Measurements from ENCODE around the gene DPP10.

The DPP10 gene

DNA sequence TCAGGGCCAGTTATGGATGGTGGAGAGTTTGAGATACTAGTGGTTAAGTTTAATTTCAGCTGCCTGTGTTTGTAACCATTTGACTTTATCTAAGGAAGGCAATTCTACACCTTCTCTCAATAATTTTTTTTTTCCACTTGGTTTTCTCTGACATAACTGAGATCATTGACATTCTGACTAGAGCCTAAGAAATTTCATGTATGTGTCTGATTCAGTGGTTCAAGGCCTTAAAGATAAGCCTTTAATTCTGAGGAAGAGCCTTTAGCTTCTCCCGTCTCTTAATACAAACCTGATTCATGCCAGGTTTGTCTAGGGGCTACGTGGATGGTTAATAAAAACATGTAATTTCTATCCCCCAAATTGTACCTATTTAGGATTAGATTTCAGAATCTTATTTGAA, 971.4 kb downstream of the DPP10 start:
- peak in 1 of 2 donors; percentile 56 for DNase-seq
- Histone ChIP-seq H3K14ac (ENCODE audit: low read length) (no peak overlapping the region), H3K4me3 (ENCODE audit: low read depth, low read length) (no peak overlapping the region), H3K27me3 (ENCODE audit: insufficient read depth, low read length) (no peaks in the 10 kb centered on the region), H3K18ac (ENCODE audit: low read length) (no peak overlapping the region), H2BK120ac (ENCODE audit: insufficient read depth, low read length, poor library complexity) (no peak overlapping the region), H3K4ac (ENCODE audit: low read depth, low read length) (no peak overlapping the region), H3K9me3 (ENCODE audit: insufficient read depth, low read depth, low read length) (no peaks in the 10 kb centered on the region), H3K27ac (ENCODE audit: low read depth, low read length) (no peak overlapping the region), H4K12ac (ENCODE audit: low read depth, low read length) (no peak overlapping the region), H3K36me3 (ENCODE audit: control insufficient read depth in 1 of 2, insufficient read depth in 2 of 2, low read length in 2 of 2) (no peaks in the 10 kb centered on the region), H2AFZ (ENCODE audit: insufficient read depth, low read length, poor library complexity) (no peak overlapping the region), H3K79me1 (ENCODE audit: low read length) (no peaks in the 10 kb centered on the region), H3K23ac (ENCODE audit: low read length) (no peak overlapping the region), H3K79me2 (ENCODE audit: control insufficient read depth, insufficient read depth, low read length, poor library complexity) (no peaks in the 10 kb centered on the region), H3K9ac (ENCODE audit: low read length) (no peak overlapping the region), H2BK12ac (ENCODE audit: low read length) (no peak overlapping the region), H2BK5ac (ENCODE audit: low read depth, low read length, poor library complexity) (no peak overlapping the region), H3K4me1 (ENCODE audit: control insufficient read depth in 1 of 2, insufficient read depth in 2 of 2, low read length in 2 of 2) (no peaks in the 10 kb centered on the region), H4K91ac (ENCODE audit: low read depth, low read length) (no peak overlapping the region), H4K8ac (ENCODE audit: low read depth, low read length) (no peak overlapping the region), H2AK5ac (ENCODE audit: low read length) (no peak overlapping the region), H3K4me2 (ENCODE audit: low read length) (no peak overlapping the region)
- no CpG with 5 or more reads among the region's 2 CpGs for WGBS (ENCODE audit: extremely low coverage, insufficient coverage, insufficient read length)

DNA sequence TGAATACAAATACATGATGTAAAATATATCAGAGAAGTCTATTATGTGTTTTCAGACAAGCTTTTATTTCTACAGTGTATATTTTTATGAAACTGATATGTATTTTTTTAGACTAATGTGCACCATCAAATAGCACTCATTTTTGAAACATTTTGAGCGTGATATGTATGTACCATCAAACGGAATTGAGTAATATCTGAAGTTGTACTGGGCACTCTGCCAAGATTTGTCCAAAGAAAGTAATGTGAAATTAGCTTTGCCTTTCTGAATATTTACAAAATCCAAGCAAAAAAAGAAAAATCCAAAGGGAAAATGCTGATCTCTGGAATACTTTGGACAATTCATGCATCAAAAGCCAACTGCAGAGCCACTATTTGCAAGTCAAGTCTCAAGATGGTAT, 972.0 kb downstream of the DPP10 start:
- peak in 1 of 2 donors; percentile 28 for DNase-seq
- no peaks in the 10 kb centered on the region for H3K79me2 ChIP-seq (ENCODE audit: control insufficient read depth, insufficient read depth, low read length, poor library complexity)
- no peak overlapping the region for H3K4ac ChIP-seq (ENCODE audit: low read depth, low read length)
- no peak overlapping the region for H2BK12ac ChIP-seq (ENCODE audit: low read length)
- no CpG with 5 or more reads among the region's 2 CpGs for WGBS (ENCODE audit: extremely low coverage, insufficient coverage, insufficient read length)
- H3K79me1 ChIP-seq (ENCODE audit: low read length) = no peaks in the 10 kb centered on the region
- H3K14ac ChIP-seq (ENCODE audit: low read length) = no peak overlapping the region
- no peak overlapping the region for H4K12ac ChIP-seq (ENCODE audit: low read depth, low read length)
- no peak overlapping the region for H2AFZ ChIP-seq (ENCODE audit: insufficient read depth, low read length, poor library complexity)
- no peak overlapping the region for H3K23ac ChIP-seq (ENCODE audit: low read length)
- no peaks in the 10 kb centered on the region for H3K36me3 ChIP-seq (ENCODE audit: control insufficient read depth in 1 of 2, insufficient read depth in 2 of 2, low read length in 2 of 2)
- H3K27me3 ChIP-seq (ENCODE audit: insufficient read depth, low read length) = no peaks in the 10 kb centered on the region
- H2BK120ac ChIP-seq (ENCODE audit: insufficient read depth, low read length, poor library complexity) = no peak overlapping the region
- H3K9me3 ChIP-seq (ENCODE audit: insufficient read depth, low read depth, low read length) = no peaks in the 10 kb centered on the region
- no peak overlapping the region for H3K9ac ChIP-seq (ENCODE audit: low read length)
- H3K4me2 ChIP-seq (ENCODE audit: low read length) = no peak overlapping the region
- H2BK5ac ChIP-seq (ENCODE audit: low read depth, low read length, poor library complexity) = no peak overlapping the region
- no peak overlapping the region for H3K4me3 ChIP-seq (ENCODE audit: low read depth, low read length)
- no peak overlapping the region for H4K8ac ChIP-seq (ENCODE audit: low read depth, low read length)
- H3K27ac ChIP-seq (ENCODE audit: low read depth, low read length) = no peak overlapping the region
- no peak overlapping the region for H3K18ac ChIP-seq (ENCODE audit: low read length)
- H4K91ac ChIP-seq (ENCODE audit: low read depth, low read length) = no peak overlapping the region
- H3K4me1 ChIP-seq (ENCODE audit: control insufficient read depth in 1 of 2, insufficient read depth in 2 of 2, low read length in 2 of 2) = no peaks in the 10 kb centered on the region
- no peak overlapping the region for H2AK5ac ChIP-seq (ENCODE audit: low read length)

DNA sequence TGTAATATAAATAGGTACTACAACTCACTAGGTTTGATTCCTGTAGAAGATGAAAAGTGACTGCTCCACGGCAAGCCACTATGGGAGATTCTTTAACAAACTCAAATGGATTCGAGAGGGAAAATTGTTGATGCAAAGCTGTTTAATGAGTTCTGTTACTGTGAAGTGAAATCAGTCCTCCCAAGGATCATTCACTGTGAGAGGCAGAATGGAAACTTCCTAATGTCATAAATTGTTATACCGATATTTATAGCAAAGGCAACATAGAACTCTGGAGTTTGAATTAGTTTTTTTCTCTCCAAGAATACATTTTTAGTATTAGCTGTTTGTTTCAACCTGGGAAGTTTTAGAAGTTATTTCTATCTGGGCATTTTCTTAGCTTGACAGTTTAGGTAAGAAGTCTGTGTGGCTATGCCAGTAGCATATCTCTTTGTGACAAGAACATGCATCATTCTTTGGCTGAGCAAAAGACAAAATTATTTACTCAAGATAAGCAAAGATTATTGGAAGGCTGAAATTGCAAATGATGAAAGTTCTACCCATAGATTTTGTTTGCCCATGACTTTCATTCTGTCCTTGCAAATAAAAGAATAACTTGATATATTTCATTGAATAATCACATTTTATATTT, 979.7 kb downstream of the DPP10 start:
- Histone ChIP-seq H4K91ac (ENCODE audit: low read depth, low read length) (no peak overlapping the region), H3K4ac (ENCODE audit: low read depth, low read length) (no peak overlapping the region), H3K9me3 (ENCODE audit: insufficient read depth, low read depth, low read length) (no peaks in the 10 kb centered on the region), H3K18ac (ENCODE audit: low read length) (no peak overlapping the region), H3K4me1 (ENCODE audit: control insufficient read depth in 1 of 2, insufficient read depth in 2 of 2, low read length in 2 of 2) (no peaks in the 10 kb centered on the region), H3K23ac (ENCODE audit: low read length) (no peak overlapping the region), H3K79me1 (ENCODE audit: low read length) (no peaks in the 10 kb centered on the region), H3K9ac (ENCODE audit: low read length) (no peak overlapping the region), H2BK5ac (ENCODE audit: low read depth, low read length, poor library complexity) (no peak overlapping the region), H2BK120ac (ENCODE audit: insufficient read depth, low read length, poor library complexity) (no peak overlapping the region), H4K12ac (ENCODE audit: low read depth, low read length) (no peak overlapping the region), H3K36me3 (ENCODE audit: control insufficient read depth in 1 of 2, insufficient read depth in 2 of 2, low read length in 2 of 2) (peaks cover 0 to 2% of the 10 kb centered on the region in 2 experiments), H2AK5ac (ENCODE audit: low read length) (no peak overlapping the region), H4K8ac (ENCODE audit: low read depth, low read length) (no peak overlapping the region), H3K4me3 (ENCODE audit: low read depth, low read length) (no peak overlapping the region), H2BK12ac (ENCODE audit: low read length) (no peak overlapping the region), H3K79me2 (ENCODE audit: control insufficient read depth, insufficient read depth, low read length, poor library complexity) (no peaks in the 10 kb centered on the region), H3K27me3 (ENCODE audit: insufficient read depth, low read length) (no peaks in the 10 kb centered on the region), H2AFZ (ENCODE audit: insufficient read depth, low read length, poor library complexity) (no peak overlapping the region), H3K4me2 (ENCODE audit: low read length) (no peak overlapping the region), H3K27ac (ENCODE audit: low read depth, low read length) (no peak overlapping the region), H3K14ac (ENCODE audit: low read length) (no peak overlapping the region)
- no peak for DNase-seq
- no CpG with 5 or more reads among the region's 3 CpGs for WGBS (ENCODE audit: extremely low coverage, insufficient coverage, insufficient read length)

DNA sequence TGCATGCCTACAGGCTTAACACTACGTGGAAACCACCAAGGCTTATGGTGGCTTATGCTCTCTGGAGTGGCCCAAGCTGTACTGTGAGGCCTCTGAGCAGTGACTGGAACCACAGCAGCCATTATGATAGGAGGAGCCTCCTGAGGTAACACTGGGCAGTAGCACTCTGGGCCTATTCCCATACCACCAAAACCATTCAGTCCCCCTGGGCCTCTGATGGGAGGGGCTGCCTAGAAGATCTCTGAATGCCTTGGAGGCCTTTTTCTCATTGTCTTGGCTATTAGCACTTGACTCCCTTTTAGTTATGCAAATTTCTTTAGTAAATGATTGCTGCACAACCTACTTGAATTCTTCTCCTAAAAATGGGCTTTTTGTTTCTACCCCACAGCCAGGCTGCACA, 985.0 kb downstream of the DPP10 start:
- H4K91ac ChIP-seq (ENCODE audit: low read depth, low read length) = no peak overlapping the region
- no peak overlapping the region for H2BK5ac ChIP-seq (ENCODE audit: low read depth, low read length, poor library complexity)
- no peak overlapping the region for H3K14ac ChIP-seq (ENCODE audit: low read length)
- no peak overlapping the region for H3K27ac ChIP-seq (ENCODE audit: low read depth, low read length)
- DNase-seq = no peak
- H3K4me3 ChIP-seq (ENCODE audit: low read depth, low read length) = no peak overlapping the region
- H4K12ac ChIP-seq (ENCODE audit: low read depth, low read length) = no peak overlapping the region
- H3K4ac ChIP-seq (ENCODE audit: low read depth, low read length) = no peak overlapping the region
- no peak overlapping the region for H2AFZ ChIP-seq (ENCODE audit: insufficient read depth, low read length, poor library complexity)
- no peak overlapping the region for H3K4me2 ChIP-seq (ENCODE audit: low read length)
- peaks cover 0 to 5% of the 10 kb centered on the region in 2 experiments for H3K36me3 ChIP-seq (ENCODE audit: control insufficient read depth in 1 of 2, insufficient read depth in 2 of 2, low read length in 2 of 2)
- no peak overlapping the region for H4K8ac ChIP-seq (ENCODE audit: low read depth, low read length)
- H3K79me1 ChIP-seq (ENCODE audit: low read length) = no peaks in the 10 kb centered on the region
- no peak overlapping the region for H2AK5ac ChIP-seq (ENCODE audit: low read length)
- H2BK120ac ChIP-seq (ENCODE audit: insufficient read depth, low read length, poor library complexity) = no peak overlapping the region
- H3K4me1 ChIP-seq (ENCODE audit: control insufficient read depth in 1 of 2, insufficient read depth in 2 of 2, low read length in 2 of 2) = no peaks in the 10 kb centered on the region
- peaks cover 5% of the 10 kb centered on the region for H3K9me3 ChIP-seq (ENCODE audit: insufficient read depth, low read depth, low read length)
- H3K79me2 ChIP-seq (ENCODE audit: control insufficient read depth, insufficient read depth, low read length, poor library complexity) = no peaks in the 10 kb centered on the region
- no peak overlapping the region for H2BK12ac ChIP-seq (ENCODE audit: low read length)
- no peak overlapping the region for H3K23ac ChIP-seq (ENCODE audit: low read length)
- no peaks in the 10 kb centered on the region for H3K27me3 ChIP-seq (ENCODE audit: insufficient read depth, low read length)
- WGBS (ENCODE audit: extremely low coverage, insufficient coverage, insufficient read length) = no CpG with 5 or more reads among the region's 1 CpG
- H3K9ac ChIP-seq (ENCODE audit: low read length) = no peak overlapping the region
- H3K18ac ChIP-seq (ENCODE audit: low read length) = no peak overlapping the region
